ENCODE measurements around the gene UBQLN1. TPM values are rescaled to one million over a fixed set of nuclear protein-coding genes. Genes with fewer than 3 reads are reported as not detected.

The UBQLN1 gene
- total RNA-seq, 2 experiments from 2014 or later, result 88.8 to 101 TPM

DNA sequence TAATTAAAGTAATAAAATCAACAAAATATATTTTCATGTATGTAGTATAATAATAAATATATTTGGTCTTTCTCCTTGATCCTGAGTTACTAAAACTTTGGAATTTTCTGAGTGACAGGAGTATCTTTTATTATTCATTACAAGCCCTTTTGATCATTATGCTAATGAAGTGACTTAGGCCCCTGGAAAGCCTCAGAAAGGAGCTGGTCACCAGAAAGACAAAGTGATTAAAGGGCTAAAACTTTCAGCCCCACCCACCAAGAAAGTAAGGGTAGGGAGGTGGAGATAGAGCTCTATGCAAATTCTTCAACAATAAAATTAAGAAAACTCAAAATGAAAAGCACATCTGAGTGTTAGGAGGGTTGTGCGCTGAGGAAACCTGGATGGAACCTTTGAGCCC, 27.5 kb downstream of the UBQLN1 start:
- Mint-ChIP-seq H3K4me1 (ENCODE audit: low read depth) (peaks cover 30% of the 10 kb centered on the region), H3K27ac (no peak overlapping the region), H3K9me3 (no peaks in the 10 kb centered on the region), H3K4me3 (no peak overlapping the region), H3K27me3 (no peaks in the 10 kb centered on the region), H3K36me3 (peaks cover 30% of the 10 kb centered on the region)
- POLR2A ChIA-PET, result interaction anchor here (1.8 kb wide), 1 partner anchor 27 kb away, joined by 8 read pairs; the partner anchor contains the start of gene UBQLN1
- no peak for DNase-seq
- intact Hi-C loops (cut with micrococcal nuclease), result no loop called here
- CTCF ChIA-PET, result interaction anchor here (2.2 kb wide), 1 partner anchor 27 kb away, joined by 4 read pairs; no protein-coding TSS in a partner anchor

DNA sequence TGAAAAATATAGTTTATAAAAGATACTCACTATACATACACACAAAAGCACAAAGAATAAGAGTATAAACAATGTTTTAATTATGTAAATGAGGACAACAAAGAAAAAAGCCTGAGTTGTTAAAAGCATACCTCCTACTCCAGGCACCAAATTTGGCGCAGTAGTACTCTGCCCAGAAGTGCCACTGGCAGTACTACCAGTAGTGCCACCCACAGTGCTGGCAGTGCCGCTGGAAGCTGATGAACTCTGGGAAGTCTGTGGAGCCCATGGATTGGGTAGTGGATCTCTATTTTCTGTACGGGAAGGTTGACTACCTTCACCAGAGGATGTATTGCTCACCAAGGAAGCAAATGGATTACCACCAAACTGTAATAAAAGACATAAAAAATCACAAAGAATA, 30.2 kb downstream of the UBQLN1 start:
- no peak for DNase-seq
- no peak overlapping the region for H3K27ac Mint-ChIP-seq
- POLR2A ChIA-PET, result no interaction called here

DNA sequence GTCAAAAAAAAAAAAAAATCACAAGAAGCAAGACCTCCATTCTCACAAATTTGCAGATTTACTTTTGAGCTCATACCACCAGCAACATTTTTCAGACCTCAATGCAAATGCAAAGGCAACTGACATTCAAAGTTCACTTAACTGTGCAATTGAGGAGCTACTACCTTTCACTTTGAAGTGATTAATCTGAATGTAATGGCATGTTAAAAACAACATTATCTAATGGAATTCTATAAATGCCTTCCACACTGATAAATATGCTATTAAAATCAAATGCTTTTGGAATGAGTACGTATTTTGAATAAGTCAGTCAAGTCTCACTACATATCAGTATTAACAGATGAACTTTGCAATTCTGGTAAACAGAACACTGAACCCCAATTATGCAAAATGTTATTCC, 32.3 kb downstream of the UBQLN1 start:
- Mint-ChIP-seq H3K4me1 (ENCODE audit: low read depth) (peaks cover 13% of the 10 kb centered on the region), H3K4me3 (no peak overlapping the region), H3K36me3 (peaks cover 55% of the 10 kb centered on the region), H3K27me3 (no peaks in the 10 kb centered on the region), H3K27ac (no peak overlapping the region), H3K9me3 (no peaks in the 10 kb centered on the region)
- POLR2A ChIA-PET, result no interaction called here
- CTCF ChIA-PET, result no interaction called here
- intact Hi-C loops (cut with micrococcal nuclease), result no loop called here
- DNase-seq, result no peak

More for the DNA sequence above, 30.2 kb downstream of the UBQLN1 start:
- CTCF ChIA-PET, result no interaction called here
- intact Hi-C loops (cut with micrococcal nuclease), result no loop called here
- Mint-ChIP-seq H3K9me3 (no peaks in the 10 kb centered on the region), H3K4me1 (ENCODE audit: low read depth) (peaks cover 28% of the 10 kb centered on the region), H3K27me3 (no peaks in the 10 kb centered on the region), H3K4me3 (no peak overlapping the region), H3K36me3 (peaks cover 42% of the 10 kb centered on the region)

DNA sequence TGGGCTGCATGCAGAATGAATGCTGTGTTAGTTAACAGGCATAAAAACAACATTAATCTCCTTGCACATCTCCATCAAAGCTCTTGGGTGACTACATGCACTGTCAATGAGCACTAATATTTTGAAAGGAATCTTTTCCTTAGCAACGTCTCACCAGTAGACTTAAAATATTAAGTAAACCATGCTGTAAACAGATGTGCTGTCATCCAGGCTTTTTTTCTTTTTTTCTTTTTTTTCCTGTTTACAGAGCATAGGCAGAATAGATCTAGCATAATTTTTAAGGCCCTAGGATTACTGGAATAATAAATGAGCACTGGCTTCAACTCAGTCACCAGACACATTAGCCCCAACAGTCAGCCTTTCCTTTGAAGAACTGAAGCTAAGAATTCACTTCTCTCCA, 36.3 kb downstream of the UBQLN1 start:
- Mint-ChIP-seq H3K27me3 (no peaks in the 10 kb centered on the region), H3K27ac (no peak overlapping the region), H3K4me1 (ENCODE audit: low read depth) (peaks cover 4% of the 10 kb centered on the region), H3K9me3 (no peaks in the 10 kb centered on the region), H3K36me3 (peaks cover 40% of the 10 kb centered on the region), H3K4me3 (no peak overlapping the region)
- intact Hi-C loops (cut with micrococcal nuclease), result no loop called here
- DNase-seq, result no peak
- ChIA-PET POLR2A (no interaction called here), CTCF (interaction anchor here (2.2 kb wide), 1 partner anchor 22 kb away, joined by 8 read pairs; no protein-coding TSS in a partner anchor)

DNA sequence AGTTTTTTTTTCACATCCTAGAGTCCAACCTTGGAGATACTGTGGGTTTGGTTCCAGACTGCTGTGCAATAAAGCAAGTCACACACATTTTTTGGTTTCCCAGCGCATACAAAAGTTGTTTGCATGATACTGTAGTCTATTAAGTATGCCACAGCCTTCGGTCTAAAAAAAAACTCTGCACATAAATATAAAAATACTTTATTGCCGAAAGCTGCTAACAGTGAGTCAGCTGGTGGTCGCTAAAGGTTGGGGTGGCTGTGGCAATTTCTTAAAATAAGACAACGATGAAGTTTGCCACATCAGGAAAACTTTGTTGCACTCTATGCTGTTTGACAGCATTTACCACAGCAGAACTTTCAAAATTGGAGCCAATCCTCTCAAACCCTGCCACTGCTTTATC, 37.4 kb downstream of the UBQLN1 start:
- Mint-ChIP-seq H3K4me1 (ENCODE audit: low read depth) (peaks cover 8% of the 10 kb centered on the region), H3K27ac (no peak overlapping the region), H3K27me3 (no peaks in the 10 kb centered on the region), H3K9me3 (no peaks in the 10 kb centered on the region), H3K36me3 (peaks cover 38% of the 10 kb centered on the region), H3K4me3 (no peak overlapping the region)
- DNase-seq, result no peak
- intact Hi-C loops (cut with micrococcal nuclease), result no loop called here
- CTCF ChIA-PET, result no interaction called here
- POLR2A ChIA-PET, result no interaction called here

DNA sequence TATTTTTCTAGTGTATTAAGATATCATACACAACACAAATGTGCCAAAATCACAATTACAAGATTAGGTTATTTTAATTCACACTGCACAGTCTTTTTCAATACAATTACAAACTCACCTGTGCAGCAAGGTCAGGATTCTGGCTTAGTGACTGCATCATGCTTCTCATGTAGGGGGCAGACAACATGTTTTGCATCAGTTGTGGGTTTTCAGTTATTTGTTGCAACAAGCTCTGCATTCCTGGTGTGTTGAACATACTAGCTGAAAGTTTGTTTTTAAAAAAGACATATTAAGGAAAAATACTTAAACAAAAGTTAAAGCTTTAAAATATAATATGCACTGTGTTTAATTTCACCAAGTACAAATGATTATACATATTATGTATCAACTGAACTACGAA, 38.7 kb downstream of the UBQLN1 start:
- no peak for DNase-seq
- intact Hi-C loops (cut with micrococcal nuclease), result no loop called here
- Mint-ChIP-seq H3K4me1 (ENCODE audit: low read depth) (peaks cover 8% of the 10 kb centered on the region), H3K4me3 (no peak overlapping the region), H3K27me3 (no peaks in the 10 kb centered on the region), H3K9me3 (no peaks in the 10 kb centered on the region), H3K36me3 (peaks cover 29% of the 10 kb centered on the region), H3K27ac (no peak overlapping the region)
- CTCF ChIA-PET, result no interaction called here
- POLR2A ChIA-PET, result no interaction called here

DNA sequence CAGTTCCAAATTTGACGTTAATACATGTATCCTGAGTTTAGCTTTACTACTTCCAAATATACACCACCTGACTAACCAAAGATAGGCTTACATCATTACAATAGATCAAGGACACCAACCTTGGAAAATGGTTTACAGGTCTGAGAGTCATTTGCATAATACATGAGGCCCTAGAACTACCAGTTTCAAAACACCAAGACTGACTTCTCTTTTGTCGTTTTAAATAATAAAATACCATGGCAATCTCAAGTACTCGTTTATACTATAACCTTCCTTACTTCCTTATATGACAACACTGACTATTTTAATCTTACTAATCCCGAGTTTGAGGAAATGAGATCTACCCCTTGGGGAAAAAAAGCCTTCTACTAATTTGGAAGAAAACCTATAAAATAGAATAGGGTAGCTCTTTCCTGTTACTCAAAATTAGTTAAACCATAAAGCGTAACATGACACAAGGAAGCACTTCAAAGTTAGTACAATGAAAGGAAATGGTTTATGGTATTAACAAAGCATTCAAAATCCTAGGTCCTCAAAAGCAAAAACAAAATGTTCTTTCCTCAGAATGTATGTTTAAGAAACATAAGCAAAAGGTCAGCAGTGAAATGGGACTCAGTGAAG, 42.1 kb downstream of the UBQLN1 start:
- no peaks in the 10 kb centered on the region for H3K9me3 Mint-ChIP-seq
- ChIA-PET POLR2A (no interaction called here), CTCF (interaction anchor here (0.8 to 1.8 kb wide), 2 partner anchors 16 to 42 kb away, joined by 3 to 8 read pairs; no protein-coding TSS in a partner anchor)
- H3K4me1 Mint-ChIP-seq (ENCODE audit: low read depth), result peaks cover 6% of the 10 kb centered on the region
- H3K27ac Mint-ChIP-seq, result no peak overlapping the region
- no peak for DNase-seq
- no peak overlapping the region for H3K4me3 Mint-ChIP-seq
- intact Hi-C loops (cut with micrococcal nuclease), result no loop called here
- no peaks in the 10 kb centered on the region for H3K27me3 Mint-ChIP-seq
- peaks cover 26% of the 10 kb centered on the region for H3K36me3 Mint-ChIP-seq

DNA sequence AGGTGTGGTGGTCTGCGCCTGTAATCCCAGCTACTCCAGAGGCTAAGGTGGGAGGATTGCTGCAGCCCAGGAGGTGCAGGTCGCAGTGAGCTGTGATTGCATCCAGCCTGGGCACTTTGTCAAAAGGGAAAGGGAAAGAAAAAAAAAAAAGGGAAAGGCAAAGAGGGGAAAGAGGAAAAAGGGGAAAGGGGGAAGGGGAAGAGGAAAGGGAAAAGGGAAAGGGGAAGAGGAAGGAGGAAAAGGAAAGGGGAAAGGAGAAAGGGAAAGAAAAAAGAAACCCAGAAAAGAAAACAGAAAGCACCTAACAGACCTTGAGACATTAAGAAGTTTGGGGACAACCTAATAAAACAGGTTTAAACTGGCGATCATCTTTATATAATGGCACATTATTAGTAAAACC, 44.8 kb downstream of the UBQLN1 start:
- CTCF ChIA-PET, result interaction anchor here (2.4 kb wide), 1 partner anchor 14 kb away, joined by 11 read pairs; no protein-coding TSS in a partner anchor
- intact Hi-C loops (cut with micrococcal nuclease), result no loop called here
- H3K27ac Mint-ChIP-seq, result no peak overlapping the region
- no peak overlapping the region for H3K4me3 Mint-ChIP-seq
- no peaks in the 10 kb centered on the region for H3K9me3 Mint-ChIP-seq
- H3K36me3 Mint-ChIP-seq, result peaks cover 32% of the 10 kb centered on the region
- no peak for DNase-seq
- POLR2A ChIA-PET, result no interaction called here
- peaks cover 6% of the 10 kb centered on the region for H3K4me1 Mint-ChIP-seq (ENCODE audit: low read depth)
- no peaks in the 10 kb centered on the region for H3K27me3 Mint-ChIP-seq

DNA sequence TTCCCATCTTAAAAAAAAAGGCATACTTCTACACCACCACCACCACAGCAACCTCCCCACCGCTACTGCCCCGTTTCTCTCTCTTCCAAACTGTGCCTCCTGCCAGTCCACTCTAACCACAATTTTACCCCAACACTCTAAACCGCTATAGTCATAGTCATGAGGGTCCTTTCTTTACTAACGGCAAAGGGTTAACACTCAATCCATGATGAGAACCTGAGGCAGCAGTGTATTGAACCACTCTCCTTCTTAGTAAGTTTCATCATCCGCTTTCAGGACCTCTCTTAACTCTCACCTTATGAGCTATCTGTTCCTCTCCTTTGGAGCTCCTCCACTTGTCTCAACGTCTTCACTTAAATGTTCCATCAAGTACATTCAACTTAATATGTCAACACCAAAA, 50.8 kb downstream of the UBQLN1 start:
- POLR2A ChIA-PET, result no interaction called here

DNA sequence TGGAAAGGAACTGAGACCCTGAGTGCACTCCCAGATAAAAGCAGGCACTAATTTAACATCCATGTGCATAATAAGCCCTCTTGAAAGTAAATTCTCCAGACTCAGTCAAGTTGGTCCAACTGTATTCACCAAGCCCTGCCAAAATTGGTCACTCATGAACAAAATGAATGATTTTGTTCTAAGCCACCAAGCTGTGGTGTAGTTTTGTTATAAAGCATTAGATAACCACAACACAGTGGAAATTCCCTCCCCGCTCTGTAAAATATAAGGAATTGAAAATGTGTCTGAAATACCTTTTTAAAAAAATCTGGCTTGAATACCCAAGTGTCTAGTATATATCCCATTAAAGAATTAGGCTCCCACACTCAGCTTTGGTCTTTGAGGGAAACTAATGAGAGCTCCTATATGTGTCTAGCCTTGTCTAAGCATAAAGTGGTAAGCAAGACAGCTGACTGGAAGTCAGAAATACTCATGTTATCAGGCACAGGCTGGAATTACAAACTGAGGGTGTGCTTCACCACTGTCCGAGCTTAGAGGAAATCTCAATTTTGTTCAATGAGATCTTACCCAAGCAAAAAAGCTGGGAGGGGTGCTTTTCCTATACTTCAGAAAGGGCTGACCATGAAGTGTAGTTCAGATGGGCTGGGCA, 51.6 kb downstream of the UBQLN1 start:
- Mint-ChIP-seq H3K27me3 (no peaks in the 10 kb centered on the region), H3K4me1 (ENCODE audit: low read depth) (peaks cover 10% of the 10 kb centered on the region), H3K9me3 (peaks cover 2% of the 10 kb centered on the region), H3K27ac (no peak overlapping the region), H3K36me3 (peaks cover 49% of the 10 kb centered on the region), H3K4me3 (no peak overlapping the region)
- intact Hi-C loops (cut with micrococcal nuclease), result no loop called here
- no peak for DNase-seq
- CTCF ChIA-PET, result no interaction called here
- POLR2A ChIA-PET, result no interaction called here

More for the DNA sequence above, 50.8 kb downstream of the UBQLN1 start:
- CTCF ChIA-PET, result no interaction called here
- Mint-ChIP-seq H3K27me3 (no peaks in the 10 kb centered on the region), H3K9me3 (peaks cover 2% of the 10 kb centered on the region), H3K4me3 (no peak overlapping the region), H3K27ac (no peak overlapping the region), H3K36me3 (peaks cover 49% of the 10 kb centered on the region), H3K4me1 (ENCODE audit: low read depth) (peaks cover 10% of the 10 kb centered on the region)
- DNase-seq, result no peak
- intact Hi-C loops (cut with micrococcal nuclease), result no loop called here

DNA sequence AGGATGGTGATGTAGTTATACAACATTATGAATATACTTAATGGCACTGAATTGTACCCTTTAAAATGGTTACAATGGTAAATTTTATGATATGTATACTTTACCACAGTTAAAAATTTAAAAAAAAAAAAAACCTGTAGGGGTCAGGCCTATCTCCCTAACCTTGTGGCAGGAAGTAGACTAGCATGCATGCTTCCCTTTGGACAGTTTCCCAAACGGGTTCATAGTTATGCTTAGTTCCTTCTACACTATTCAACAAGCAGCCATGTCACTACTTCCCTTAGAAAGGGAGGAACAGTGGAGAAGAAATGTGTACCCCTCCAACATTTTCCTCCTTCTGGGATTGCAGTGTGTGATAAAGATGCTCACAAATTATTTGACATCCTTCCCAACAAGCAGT, 52.3 kb downstream of the UBQLN1 start:
- ChIA-PET CTCF (no interaction called here), POLR2A (no interaction called here)
- H3K9me3 Mint-ChIP-seq, result peaks cover 2% of the 10 kb centered on the region
- no peak overlapping the region for H3K4me3 Mint-ChIP-seq
- H3K27ac Mint-ChIP-seq, result no peak overlapping the region
- DNase-seq, result no peak
- no peaks in the 10 kb centered on the region for H3K27me3 Mint-ChIP-seq
- intact Hi-C loops (cut with micrococcal nuclease), result no loop called here
- peaks cover 10% of the 10 kb centered on the region for H3K4me1 Mint-ChIP-seq (ENCODE audit: low read depth)
- H3K36me3 Mint-ChIP-seq, result peaks cover 47% of the 10 kb centered on the region

DNA sequence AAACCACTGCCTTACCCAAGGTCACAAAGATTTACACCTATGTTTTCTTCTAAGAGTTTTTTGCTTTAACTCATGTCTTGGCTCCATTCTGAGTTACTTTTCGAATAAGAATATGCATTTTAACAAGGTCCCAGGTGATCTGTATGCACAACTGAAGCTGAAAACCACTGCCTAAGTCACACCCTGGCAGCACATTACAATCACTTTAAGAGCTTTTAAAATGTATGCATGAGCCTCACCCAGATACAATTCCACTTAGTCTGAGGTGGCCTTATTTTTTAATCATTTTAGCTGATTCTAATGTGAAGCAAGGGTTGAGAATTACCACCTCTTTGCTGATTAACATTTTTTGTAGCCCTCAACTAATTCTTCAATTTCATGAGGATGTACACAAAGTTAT, 55.3 kb downstream of the UBQLN1 start:
- POLR2A ChIA-PET, result interaction anchor here (0.5 kb wide), 1 partner anchor 24 kb away, joined by 3 read pairs; no protein-coding TSS in a partner anchor
- intact Hi-C loops (cut with micrococcal nuclease), result no loop called here
- CTCF ChIA-PET, result no interaction called here
- no peak for DNase-seq
- Mint-ChIP-seq H3K36me3 (peaks cover 45% of the 10 kb centered on the region), H3K4me3 (no peak overlapping the region), H3K4me1 (ENCODE audit: low read depth) (peaks cover 10% of the 10 kb centered on the region), H3K27ac (no peak overlapping the region), H3K27me3 (no peaks in the 10 kb centered on the region), H3K9me3 (peaks cover 2% of the 10 kb centered on the region)

DNA sequence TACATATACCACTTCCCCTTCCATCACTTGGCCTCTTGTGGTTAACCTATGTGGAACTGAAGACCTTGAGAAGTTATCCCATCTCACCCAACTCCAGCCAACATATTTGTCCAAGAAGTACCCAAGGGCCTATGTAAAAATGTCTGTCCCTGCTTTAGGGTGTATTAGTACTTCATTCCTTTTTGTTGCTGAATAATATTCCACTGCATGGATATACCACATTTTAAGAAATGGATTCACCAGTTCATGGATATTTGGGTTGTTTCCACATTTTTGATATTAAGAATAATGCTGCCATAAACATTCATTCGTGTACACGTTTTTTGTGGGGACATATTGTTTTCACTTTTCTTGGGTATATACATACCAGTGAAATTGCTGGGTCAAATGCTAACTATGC, 56.2 kb downstream of the UBQLN1 start:
- Mint-ChIP-seq H3K4me3 (no peak overlapping the region), H3K4me1 (ENCODE audit: low read depth) (peaks cover 10% of the 10 kb centered on the region), H3K27me3 (no peaks in the 10 kb centered on the region), H3K36me3 (peaks cover 47% of the 10 kb centered on the region), H3K9me3 (peaks cover 2% of the 10 kb centered on the region), H3K27ac (no peak overlapping the region)
- intact Hi-C loops (cut with micrococcal nuclease), result no loop called here
- DNase-seq, result no peak
- ChIA-PET CTCF (interaction anchor here (1.5 to 3.6 kb wide), 2 partner anchors 12 to 31 kb away, joined by 5 to 41 read pairs; no protein-coding TSS in a partner anchor), POLR2A (no interaction called here)
